Measurements from ENCODE around the gene ZSCAN18.

The ZSCAN18 gene

DNA sequence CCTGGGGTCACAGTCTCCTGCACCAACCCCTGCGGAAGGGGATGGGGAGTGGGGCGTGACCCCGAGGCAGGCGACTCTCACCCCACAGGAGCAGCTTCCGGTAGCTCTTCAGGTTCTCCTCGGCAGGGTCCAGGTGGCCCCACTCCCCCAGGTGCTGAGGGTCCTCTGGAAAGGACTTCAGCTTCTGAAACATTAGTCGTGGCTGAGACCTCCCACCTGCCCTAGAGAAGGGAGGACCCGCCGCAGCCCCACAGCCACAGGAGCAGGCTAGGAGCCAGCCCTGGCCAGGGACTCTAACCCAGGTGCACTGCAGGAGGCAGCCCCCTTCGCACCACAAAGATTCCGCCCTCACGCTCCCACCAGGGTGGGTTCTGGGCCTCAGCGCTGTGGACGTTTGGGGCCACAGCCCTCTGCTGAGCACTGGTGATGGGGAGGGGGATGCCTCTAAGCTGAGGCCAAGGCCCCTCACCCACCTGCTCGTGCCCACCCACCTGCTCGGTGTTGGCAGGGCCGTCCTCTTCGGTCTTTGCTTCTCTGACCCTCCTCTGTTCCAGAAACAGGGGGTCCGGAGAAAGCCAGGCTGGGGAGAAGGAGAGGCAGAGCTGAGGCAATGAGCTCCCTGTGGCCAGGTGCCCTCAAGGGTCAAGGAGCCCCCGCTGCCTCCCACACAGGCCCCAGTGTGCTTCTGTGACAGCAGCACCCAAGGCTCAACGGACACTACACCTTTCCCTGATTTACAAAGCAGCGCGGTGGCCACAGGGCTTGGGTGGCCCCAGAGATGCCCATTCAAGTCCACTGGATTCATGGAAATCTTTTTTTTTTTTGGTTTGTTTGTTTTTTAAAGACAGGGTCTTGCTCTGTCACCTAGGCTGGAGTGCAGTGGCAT, 11.0 kb downstream of the ZSCAN18 start:
- DNase-seq (ENCODE audit: low spot score) = no peak
- FAIRE-seq = no peak

DNA sequence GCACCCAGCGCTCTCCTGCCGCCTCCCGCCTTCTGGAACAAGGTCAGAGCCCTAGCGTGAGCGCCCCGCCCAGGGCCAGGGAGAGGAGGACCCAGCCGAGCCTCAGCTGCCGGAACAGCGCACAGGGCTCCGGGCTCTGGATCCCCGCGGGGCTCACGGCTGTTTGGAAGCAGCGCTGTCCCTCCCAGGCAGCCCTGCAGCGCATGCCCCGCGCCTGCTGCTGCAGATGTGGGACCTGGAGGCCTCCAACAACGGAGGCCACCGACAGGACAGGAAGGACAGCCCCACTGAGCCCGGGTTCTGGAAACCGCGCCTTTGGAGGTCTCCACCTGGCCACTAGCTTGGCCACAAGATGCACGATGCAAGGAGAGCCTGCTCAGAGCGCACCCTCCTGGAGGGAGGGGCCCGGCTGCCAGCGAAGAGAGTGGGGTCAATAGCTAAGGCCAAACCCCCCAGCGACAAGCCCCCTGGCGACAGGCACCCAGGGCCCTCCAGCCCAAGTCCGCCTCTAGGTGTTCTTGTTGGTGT, 12.6 kb downstream of the ZSCAN18 start:
- DNase-seq (ENCODE audit: low spot score) (no peak), FAIRE-seq (no peak)

DNA sequence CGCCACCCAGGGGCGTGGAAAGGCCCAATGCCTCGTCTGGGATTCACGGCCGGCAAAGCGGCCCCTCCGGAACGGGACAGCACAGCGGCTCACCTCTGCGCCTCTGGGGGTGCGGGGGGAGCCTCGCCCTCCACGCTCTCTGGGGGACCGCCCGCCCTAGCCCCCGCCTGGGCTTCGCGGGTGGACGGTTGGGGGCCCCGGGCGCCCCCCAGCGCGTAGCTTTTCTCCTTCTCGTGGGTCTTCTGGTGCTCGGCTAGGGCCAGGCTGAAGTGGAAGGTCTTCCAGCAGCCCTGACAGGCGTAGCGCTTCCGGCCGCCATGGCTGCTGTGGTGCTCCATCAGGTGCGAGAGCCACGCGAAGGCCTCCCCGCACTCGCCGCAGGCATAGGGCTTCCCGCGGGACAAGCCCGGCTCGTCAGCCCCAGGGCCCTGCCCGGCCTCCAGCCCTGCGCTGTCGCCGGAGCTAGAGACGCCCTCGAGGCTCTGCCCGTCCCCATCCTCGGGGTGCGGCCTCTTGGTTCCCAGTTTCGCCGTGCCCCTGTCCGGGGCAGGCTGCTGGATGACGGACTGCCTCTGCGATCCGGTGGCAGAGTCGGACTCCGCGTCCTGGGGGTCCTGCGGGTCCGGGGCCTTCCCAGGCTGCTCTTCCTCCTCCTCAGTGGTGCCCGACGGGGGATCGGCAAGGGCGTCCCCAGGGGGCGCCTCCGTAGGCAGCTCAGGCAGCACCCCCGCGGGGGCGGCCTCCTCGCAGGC, 13.3 kb downstream of the ZSCAN18 start:
- FAIRE-seq (no peak), DNase-seq (ENCODE audit: low spot score) (no peak)

DNA sequence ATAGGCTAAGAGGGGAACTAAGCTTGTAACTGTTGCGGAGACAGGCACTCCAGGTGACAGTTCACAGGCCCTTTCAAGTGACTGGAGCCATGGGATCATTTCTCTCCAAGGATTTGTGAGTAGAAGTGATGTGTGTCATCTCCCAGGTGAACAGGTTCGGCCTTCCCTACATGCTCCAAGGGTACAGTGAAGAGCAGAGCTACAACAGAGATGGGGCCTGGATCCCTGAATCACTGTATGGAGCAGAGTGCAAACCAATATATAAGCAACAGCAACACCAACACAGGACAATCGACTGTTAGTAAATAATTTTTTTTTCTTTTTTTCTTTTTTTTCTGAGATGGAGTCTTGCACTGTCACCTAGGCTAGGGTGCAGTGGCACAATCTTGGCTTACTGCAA, 15.0 kb downstream of the ZSCAN18 start:
- no peak for DNase-seq (ENCODE audit: low spot score)
- FAIRE-seq = no peak

DNA sequence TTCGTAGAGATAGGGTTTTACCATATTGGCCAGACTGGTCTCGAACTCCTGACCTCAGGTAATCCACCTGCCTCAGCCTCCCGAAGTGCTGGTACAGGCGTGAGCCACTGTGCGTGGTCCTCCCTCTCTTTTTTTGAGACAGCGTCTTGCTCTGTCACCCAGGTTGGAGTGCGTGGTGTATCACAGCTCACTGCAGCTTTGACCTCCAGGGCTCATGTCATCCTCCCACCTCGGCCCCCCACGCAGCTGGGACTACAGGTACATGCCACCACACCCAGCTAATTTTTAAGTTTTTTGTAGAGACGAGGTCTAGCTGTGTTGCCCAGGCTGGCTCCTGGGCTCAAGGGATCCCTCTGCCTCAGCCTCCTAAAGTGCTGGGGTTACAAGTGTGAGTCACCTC, 18.2 kb downstream of the ZSCAN18 start:
- DNase-seq (ENCODE audit: low spot score) (no peak), FAIRE-seq (no peak)

DNA sequence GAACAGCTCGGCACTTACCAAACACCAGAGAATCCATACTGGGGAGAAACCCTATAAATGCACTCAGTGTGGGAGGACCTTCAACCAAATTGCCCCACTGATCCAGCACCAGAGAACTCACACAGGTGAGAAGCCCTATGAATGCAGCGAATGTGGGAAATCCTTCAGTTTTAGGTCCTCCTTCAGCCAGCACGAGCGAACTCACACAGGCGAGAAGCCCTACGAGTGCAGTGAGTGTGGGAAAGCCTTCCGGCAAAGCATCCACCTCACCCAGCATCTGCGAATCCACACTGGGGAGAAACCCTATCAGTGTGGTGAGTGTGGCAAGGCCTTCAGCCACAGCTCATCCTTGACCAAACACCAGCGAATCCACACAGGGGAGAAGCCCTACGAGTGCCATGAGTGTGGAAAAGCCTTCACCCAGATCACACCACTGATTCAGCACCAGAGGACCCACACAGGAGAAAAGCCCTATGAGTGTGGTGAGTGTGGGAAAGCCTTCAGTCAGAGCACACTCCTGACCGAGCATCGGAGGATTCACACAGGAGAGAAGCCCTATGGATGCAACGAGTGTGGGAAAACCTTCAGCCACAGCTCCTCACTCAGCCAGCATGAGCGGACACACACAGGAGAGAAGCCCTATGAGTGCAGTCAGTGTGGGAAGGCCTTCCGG, 30.7 kb downstream of the ZSCAN18 start:
- DNase-seq (ENCODE audit: low spot score) (no peak), FAIRE-seq (no peak)

DNA sequence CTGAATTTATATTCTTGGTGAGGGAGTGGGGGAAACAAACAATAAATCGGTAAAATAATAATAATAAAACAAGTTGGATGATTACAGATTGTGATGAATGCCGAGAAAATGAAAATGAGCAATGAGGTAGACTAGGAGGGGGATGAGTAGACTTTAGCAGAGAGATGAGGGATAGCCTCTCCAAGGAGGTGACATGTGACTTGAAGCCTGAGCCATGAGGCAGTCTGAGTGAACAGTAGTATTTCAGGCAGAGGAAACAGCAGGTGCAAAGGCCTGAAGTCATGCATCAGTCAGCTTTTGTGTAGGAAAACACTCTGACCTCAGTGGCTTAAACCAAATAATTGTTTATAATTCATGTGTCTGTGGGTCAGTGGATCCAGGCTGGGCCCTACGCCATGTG, 34.3 kb downstream of the ZSCAN18 start:
- DNase-seq (ENCODE audit: low spot score) (no peak), FAIRE-seq (no peak)

DNA sequence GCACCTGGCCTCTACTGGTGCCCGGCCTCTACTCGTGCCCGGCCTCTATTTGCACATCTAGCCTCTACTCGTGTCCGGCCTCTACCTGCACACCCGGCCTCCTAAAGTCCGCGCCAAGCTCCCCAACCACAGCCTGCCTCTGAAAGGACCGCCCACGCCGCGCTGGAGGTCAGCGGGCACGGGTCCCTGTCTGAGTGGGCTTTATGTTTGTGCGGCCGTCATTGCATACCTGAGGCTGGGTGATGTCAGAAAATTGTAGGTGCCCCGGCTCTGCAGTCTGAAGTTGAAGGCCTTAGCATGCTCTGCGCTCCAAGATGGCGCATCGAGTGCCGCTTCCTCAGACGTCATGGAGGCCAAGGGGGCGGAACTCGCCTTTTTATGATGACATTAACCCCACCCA, 37.8 kb downstream of the ZSCAN18 start:
- no peak for DNase-seq (ENCODE audit: low spot score)
- no peak for FAIRE-seq

DNA sequence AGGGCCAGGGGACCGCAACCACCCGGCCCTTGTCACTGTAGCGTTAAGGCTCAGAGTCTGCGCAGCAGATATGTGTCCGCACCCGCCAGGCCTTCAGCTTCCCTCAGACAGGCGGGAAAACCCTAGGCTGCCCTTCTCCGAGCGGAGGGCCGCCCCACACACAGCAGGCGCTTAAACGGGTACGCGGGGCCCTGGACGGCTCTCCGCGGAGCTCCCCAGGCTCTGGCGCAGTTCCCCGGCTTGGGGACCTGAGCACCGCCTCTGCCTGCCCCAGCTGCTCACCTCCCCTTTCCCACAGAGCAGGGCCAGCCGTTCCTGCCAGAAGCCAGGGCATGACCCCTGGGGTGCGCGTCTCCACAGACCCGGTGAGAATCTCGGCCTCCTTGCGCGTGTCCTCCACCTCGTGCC, 38.4 kb downstream of the ZSCAN18 start:
- FAIRE-seq (no peak), DNase-seq (ENCODE audit: low spot score) (no peak)

DNA sequence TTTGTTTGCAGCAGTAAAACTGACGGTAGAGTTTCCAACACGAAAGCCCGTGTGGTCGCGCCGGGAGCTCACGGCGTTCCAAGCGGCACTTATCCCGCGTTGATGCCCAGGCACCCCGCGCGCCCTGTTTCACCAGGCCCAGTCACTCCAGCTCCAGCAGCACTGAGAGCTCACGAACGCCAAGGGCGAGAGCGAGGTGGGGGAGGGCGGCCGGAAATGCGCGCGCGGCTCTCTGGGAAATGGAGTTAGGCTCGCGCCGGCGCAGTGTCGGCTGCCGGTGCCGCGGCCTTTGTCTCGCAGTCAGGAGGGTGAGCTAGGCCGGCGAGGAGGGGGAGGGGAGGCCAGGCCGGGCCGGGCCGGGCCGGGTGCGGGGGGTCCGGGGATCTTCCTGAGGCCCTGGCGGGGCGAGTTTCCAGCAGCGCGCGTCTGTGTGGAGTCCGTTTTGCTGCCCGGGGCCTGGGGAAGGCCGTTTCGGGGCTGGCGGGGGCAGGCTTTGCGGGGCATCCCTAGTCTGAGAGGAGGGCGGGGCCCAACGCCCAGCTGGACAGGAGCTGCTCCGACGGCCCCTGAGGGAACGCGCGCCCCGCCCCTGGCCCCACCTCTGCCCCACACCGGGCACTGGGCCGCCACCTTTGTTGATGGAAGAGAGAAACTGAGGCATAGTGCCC, 38.9 kb downstream of the ZSCAN18 start, which contains the start of gene ZNF135:
Gene ZNF135, plus strand, starts transcription at position 280 of the 668 bp plus-strand sequence. CDS start 721 bp downstream, outside the sequence.
- FAIRE-seq (no peak), DNase-seq (ENCODE audit: low spot score) (no peak)

DNA sequence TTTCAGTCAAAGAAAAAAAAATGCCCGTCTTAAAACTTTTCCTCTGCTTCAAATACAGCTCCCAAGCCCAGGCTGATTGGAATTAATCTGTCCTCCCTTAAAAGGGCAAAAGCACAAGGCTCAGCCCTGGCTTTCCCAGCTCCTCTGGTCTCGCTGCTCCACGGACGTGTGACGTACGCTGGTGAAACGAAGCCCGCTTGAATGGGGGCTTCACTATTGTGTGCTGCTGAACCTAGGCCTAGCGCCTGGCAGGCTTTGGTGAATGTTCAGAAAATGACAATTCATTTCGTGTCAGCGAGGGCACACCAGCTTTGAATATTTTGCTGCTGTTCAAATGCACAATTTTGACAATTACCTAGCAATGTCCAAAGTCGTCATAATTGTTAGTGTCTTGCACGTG, 39.6 kb downstream of the ZSCAN18 start:
- FAIRE-seq = no peak

DNA sequence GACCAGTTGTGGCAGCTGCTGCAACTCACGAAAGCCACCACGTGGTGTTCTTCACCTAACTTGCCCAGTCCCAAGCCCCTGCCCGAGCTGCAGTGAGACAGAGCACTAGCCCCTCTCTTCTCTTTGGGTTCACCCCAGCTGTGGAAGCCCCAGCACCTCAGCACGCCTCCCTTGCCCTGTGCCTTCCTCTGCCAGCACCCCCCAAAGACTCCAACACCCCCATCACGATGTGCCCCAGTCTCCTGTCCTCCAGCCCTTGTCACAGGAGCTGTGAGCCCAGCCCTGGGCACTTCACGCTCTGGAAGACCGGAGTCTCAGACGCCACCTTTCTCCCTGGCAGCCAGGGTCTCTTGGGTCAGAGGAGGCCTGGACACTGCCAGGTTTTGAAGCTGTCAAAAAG, 41.2 kb downstream of the ZSCAN18 start:
- DNase-seq (ENCODE audit: low spot score) = no peak
- FAIRE-seq = no peak

More for the DNA sequence above, 39.6 kb downstream of the ZSCAN18 start:
- no peak for DNase-seq (ENCODE audit: low spot score)

DNA sequence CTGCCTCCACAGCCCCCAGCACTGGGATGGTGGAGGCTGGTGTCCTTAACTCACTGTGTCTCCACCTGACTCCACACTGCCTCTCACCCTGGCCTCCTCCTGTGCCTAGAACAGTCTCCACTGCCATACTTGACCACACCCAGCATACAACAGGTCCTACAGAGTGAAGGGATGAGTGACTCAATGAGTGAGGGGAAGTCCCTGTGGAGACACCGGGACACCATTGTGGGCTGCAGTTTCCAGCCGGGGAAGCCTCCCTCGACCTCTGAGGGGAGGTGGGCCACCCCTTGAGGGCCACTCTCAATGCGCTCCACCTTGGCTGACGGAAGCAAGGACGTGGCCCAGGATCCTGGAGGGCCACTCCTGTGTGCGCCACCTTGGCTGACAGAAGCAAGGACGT, 41.8 kb downstream of the ZSCAN18 start:
- FAIRE-seq (no peak), DNase-seq (ENCODE audit: low spot score) (no peak)

DNA sequence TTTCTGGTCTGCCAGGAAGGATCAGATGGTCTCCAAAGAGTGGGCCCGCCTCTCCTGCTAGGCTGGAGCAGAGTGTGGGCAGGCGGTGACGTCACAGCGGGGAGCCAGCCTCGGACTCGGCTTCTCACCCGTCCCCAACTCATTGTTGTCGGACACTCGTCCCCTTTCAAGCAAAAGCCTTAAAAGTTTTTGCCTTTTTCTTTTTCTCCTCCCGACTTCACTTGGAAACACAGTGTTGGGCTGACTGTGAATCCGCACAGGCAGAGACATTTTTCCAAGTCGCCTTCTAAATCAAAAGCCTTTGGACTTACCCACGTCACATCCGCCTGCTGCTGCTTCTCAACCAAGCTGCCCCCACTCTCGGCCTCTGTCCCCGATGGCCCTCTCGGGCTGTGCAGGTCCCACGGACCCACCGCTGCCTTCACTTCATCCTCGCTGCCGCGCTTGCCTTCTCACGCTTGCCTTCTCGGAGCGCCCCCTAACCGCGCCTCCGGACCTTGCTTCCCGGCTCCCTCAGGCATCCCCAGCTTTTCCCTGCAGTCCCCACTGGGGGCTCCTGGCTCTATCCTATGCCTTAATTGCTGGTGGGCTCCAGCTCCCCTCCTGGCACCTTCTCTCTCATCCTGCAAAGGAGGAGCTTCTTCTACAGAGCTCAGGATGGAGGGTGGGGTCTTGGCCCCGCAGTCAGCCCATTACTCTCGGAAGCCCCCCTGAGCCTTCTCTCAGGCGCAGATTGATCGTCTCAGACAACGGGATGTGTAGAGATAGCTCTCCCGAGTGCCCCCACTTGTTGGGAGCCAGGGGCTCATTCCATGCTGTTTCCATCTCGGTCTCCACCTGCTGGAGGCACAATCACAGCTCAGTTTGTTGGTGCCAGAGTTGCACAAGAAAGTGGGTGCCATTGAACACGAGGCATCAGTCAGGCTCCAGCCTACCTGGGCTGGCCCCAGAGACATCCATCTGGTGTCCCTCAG, 42.8 kb downstream of the ZSCAN18 start:
- FAIRE-seq = no peak
- no peak for DNase-seq (ENCODE audit: low spot score)

DNA sequence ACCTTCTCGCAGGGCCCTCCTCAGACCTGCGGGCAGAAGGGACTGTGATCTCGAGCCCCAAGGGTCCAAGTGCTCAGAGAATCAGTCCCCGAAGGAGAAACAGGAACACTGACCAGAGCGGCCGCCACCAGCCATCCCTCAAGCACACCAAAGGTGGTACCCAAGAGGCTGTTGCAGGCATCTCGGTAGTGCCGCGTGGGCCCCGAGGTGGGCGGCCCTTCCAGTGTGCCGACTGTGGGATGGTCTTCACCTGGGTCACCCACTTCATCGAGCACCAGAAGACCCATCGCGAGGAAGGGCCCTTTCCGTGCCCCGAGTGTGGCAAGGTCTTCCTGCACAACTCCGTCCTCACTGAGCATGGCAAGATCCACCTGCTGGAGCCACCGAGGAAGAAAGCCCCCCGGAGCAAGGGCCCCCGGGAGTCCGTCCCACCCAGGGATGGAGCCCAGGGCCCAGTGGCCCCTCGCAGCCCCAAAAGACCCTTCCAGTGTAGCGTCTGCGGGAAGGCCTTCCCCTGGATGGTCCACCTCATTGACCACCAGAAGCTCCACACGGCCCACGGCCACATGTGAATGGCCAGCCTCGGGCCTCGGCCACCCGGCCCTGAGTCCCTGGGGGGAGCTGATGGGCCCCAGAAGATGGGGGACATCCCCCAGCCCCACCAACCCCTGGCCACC, 44.4 kb downstream of the ZSCAN18 start:
- DNase-seq (ENCODE audit: low spot score) (no peak), FAIRE-seq (no peak)

DNA sequence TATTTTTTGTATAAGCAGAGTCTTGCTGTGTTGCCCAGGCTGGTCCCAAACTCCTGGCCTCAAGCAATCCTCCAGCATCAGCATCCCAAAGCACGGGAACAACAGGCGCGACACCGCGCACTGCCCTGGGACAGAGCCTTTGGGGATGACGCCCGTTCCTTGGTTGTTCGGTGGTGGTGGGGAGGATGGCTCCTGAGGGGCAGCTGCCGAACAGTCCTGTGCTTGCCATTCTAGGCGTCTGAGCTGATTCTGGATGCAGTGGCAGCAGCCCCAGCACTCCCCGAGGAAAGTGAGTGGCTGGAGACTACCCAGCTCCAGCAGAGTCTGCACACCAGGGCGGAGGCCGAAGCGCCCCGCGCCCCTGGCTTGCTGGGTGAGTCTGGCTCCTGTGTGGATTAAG, 45.8 kb downstream of the ZSCAN18 start:
- FAIRE-seq (no peak), DNase-seq (ENCODE audit: low spot score) (no peak)

DNA sequence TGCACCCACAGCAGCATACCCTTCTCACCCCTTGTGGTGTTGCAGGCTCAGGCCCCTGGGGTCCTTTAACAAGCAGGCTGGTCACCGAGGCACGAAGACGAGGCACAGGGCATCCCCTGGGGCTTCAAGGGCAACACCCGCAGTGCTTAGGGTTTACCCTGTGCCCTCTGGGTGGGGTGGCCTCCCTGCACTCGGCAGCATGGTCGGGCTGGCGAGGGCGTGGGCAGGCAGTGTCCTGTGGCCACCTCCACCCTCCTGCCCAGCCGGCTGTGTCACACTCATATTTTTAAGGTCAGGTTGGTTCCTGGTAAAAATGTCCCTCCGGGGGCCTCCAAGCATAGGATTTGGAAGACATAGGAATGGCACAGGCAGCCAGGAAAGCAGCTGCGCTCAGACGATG, 50.4 kb downstream of the ZSCAN18 start:
- FAIRE-seq (no peak), DNase-seq (ENCODE audit: low spot score) (no peak)

DNA sequence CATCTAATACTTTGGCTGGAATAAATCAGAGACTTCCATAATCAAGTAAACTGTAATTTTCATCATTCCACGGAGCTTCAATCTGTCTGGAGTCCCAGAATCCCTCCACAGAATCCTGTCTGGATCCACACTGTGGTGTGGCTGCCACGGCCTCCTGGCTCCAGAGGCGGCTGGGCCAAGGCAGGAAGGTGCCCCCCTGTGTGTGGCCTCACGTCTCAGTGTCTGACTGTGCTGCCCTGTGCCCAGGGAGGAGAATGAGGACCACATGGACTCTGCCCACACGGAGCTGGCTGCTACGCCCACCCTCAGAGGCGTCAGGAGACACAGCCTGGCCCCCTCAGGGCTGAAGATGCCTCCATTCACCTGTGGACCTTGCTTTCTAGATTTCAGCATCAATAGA, 51.2 kb downstream of the ZSCAN18 start:
- DNase-seq (ENCODE audit: low spot score) (no peak), FAIRE-seq (no peak)

DNA sequence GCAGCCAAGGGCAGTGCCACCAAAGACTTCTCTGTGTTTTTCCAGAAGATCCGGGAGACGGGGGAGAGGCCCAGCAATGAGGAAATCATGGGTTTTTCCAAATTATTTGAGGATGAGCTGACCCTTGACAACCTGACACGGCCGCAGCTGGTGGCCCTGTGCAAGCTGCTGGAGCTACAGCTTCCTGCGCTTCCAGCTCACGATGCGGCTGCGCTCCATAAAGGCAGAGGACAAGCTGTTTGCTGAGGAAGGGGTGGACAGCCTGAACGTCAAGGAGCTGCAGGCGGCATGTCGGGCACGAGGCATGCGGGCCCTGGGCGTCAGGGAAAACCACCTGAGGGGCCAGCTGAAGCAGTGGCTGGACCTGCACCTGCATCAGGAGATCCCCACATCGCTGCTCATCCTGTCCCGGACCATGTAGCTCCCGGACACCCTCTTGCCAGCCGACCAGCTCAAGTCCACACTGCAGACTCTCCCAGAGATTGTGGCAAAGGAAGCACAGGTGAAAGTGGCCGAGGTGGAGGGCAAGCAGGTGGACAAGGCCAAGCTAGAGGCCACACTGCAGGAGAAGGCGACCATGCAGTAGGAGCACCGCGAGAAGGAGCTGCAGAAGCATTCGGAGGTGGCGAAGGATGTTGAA, 52.5 kb downstream of the ZSCAN18 start:
- FAIRE-seq = no peak
- no peak for DNase-seq (ENCODE audit: low spot score)

Data from RCC 7860 (cell line).